ENCODE data around the gene ZNF600. TPM values are rescaled to one million over a fixed set of nuclear protein-coding genes. Genes with fewer than 3 reads are reported as not detected.
"Not testable (repeated sequence)": the region's sequence is repeated elsewhere in the genome, so short reads cannot be mapped to it uniquely, and the experiment has no call there.

The ZNF600 gene
- total RNA-seq, 1 donor from 2014 or later = 11.3 TPM

GRCh38 chr19:52785506-52785905, 1.1 kb downstream of the ZNF600 start:
- DNase-seq (ENCODE audit: low spot score) = no peak
- Mint-ChIP-seq H3K27me3 (ENCODE audit: low read depth) (no peaks in the 10 kb centered on the region), H3K27ac (peak overlapping the region; percentile 14), H3K4me3 (ENCODE audit: low read depth) (peak overlapping the region; percentile 85), H3K4me1 (ENCODE audit: low read depth) (peaks cover 22% of the 10 kb centered on the region), H3K36me3 (ENCODE audit: low read depth) (peaks cover 58% of the 10 kb centered on the region), H3K9me3 (peaks cover 56% of the 10 kb centered on the region)
- intact Hi-C loops (cut with micrococcal nuclease) = no loop called here

DNA sequence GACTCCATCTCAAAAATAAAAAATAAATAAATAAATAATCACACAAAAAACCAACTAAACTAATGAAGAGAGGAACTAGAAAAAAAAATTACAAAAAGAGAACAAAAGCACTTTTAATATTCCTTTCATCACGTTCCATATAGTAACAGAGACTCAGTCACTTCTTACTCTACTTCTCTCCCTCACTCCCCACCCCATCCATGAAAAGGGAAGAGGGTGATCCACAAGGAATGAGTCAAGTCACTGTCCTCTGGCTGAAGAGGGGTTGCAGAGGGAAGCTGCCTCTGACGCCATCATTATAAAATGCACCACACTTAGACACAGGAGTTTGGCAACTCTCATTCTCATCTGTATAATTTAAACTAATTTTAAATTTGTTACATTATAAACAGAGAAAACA, 3.7 kb downstream of the ZNF600 start:
- DNase-seq (ENCODE audit: low spot score); H3K4me3 Mint-ChIP-seq (ENCODE audit: low read depth); H3K27ac Mint-ChIP-seq; H3K27me3 Mint-ChIP-seq (ENCODE audit: low read depth); intact Hi-C loops (cut with micrococcal nuclease): not testable (repeated sequence)
- Mint-ChIP-seq H3K9me3 (peaks cover 54% of the 10 kb centered on the region), H3K36me3 (ENCODE audit: low read depth) (peaks cover 77% of the 10 kb centered on the region), H3K4me1 (ENCODE audit: low read depth) (peaks cover 37% of the 10 kb centered on the region)

DNA sequence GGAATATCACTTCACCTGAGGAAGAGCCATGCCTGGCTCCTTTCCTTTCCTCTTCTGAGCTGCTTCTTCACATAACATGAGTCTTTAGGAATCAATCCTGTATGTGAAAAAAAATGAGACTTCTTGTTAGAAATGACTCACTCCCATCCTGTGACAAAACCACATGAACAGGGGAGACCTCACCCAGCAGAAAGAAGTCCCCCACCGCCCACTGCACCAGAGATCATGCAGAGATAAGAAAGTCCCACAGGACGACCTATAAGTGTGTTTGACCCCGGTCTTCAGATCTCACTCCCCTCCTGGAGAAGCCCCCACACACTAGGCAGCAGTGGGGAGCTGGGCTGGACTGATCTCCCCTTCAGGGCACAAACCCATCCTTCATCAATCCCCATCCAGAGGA, 7.8 kb downstream of the ZNF600 start:
- Mint-ChIP-seq H3K4me1 (ENCODE audit: low read depth) (peaks cover 17% of the 10 kb centered on the region), H3K27me3 (ENCODE audit: low read depth) (no peaks in the 10 kb centered on the region), H3K9me3 (peaks cover 54% of the 10 kb centered on the region), H3K4me3 (ENCODE audit: low read depth) (no peak overlapping the region), H3K27ac (no peak overlapping the region), H3K36me3 (ENCODE audit: low read depth) (peaks cover 89% of the 10 kb centered on the region)
- intact Hi-C loops (cut with micrococcal nuclease) = no loop called here
- peak; percentile 9 for DNase-seq (ENCODE audit: low spot score)

- intact Hi-C loops (cut with micrococcal nuclease); DNase-seq (ENCODE audit: low spot score); H3K27ac Mint-ChIP-seq; H3K27me3 Mint-ChIP-seq (ENCODE audit: low read depth); H3K4me3 Mint-ChIP-seq (ENCODE audit: low read depth); H3K4me1 Mint-ChIP-seq (ENCODE audit: low read depth): not testable (repeated sequence)
- Mint-ChIP-seq H3K9me3 (peaks cover 68% of the 10 kb centered on the region), H3K36me3 (ENCODE audit: low read depth) (peaks cover 10% of the 10 kb centered on the region)
Observed at GRCh38 chr19:52756447-52756846, 30.1 kb downstream of the ZNF600 start.

DNA sequence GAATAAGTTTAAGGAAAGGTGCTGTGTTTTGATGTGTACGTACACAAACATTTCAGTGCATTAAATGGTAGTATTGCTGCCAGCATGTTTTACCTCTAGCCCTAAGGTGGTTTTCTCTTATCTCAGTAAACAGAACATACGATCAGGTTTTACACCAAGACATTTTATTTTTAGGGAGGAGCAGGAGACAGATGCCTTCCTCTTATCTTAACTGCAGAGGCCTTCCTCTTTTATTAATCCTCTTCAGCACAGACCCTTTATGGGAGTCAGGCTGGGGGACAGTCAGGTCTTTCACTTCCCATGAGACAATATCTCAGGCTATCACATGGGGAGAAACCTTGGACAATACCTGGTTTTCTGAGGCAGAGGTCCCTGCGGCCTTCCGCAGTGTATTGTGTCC, 36.8 kb downstream of the ZNF600 start:
- H3K9me3 Mint-ChIP-seq = peaks cover 61% of the 10 kb centered on the region
- no peaks in the 10 kb centered on the region for H3K27me3 Mint-ChIP-seq (ENCODE audit: low read depth)
- intact Hi-C loops (cut with micrococcal nuclease) = no loop called here
- peaks cover 1% of the 10 kb centered on the region for H3K4me1 Mint-ChIP-seq (ENCODE audit: low read depth)
- H3K36me3 Mint-ChIP-seq (ENCODE audit: low read depth) = no peaks in the 10 kb centered on the region
- DNase-seq (ENCODE audit: low spot score) = no peak
- no peak overlapping the region for H3K27ac Mint-ChIP-seq
- H3K4me3 Mint-ChIP-seq (ENCODE audit: low read depth) = no peak overlapping the region

DNA sequence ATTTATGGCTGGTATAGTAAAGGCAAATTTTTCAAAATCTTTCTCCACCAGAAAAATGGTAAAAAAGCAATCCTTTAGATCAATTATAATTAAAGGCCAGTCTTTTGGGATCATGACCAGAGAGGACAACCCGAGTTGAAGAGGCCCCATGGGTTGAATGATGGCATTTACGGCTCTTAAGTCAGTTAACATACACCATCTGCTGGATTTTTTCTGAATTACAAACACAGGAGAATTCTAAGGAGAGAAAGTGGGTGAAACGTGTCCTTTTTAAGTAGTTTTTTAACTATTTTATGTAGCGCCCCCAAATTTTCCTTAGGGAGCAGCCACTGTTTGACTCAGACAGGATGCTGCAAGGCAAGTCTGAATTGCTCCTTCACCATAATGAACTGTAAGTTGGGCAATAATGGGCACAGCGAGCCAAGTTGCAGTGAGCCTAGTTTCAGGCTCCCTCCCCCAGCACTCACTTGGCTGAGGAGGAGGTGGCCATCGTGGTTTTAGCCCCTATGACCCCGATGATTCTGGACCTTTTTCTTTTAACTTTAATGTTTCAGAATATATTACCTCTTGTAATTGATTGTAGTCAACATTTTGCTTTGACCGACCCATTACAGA, 38.1 kb downstream of the ZNF600 start:
- no peak overlapping the region for H3K27ac Mint-ChIP-seq
- H3K9me3 Mint-ChIP-seq = peaks cover 58% of the 10 kb centered on the region
- peaks cover 1% of the 10 kb centered on the region for H3K4me1 Mint-ChIP-seq (ENCODE audit: low read depth)
- intact Hi-C loops (cut with micrococcal nuclease) = no loop called here
- H3K27me3 Mint-ChIP-seq (ENCODE audit: low read depth) = no peaks in the 10 kb centered on the region
- no peak for DNase-seq (ENCODE audit: low spot score)
- H3K36me3 Mint-ChIP-seq (ENCODE audit: low read depth) = no peaks in the 10 kb centered on the region
- no peak overlapping the region for H3K4me3 Mint-ChIP-seq (ENCODE audit: low read depth)

- H3K36me3 Mint-ChIP-seq (ENCODE audit: low read depth); intact Hi-C loops (cut with micrococcal nuclease); H3K4me3 Mint-ChIP-seq (ENCODE audit: low read depth); H3K27ac Mint-ChIP-seq; H3K27me3 Mint-ChIP-seq (ENCODE audit: low read depth); DNase-seq (ENCODE audit: low spot score): not testable (repeated sequence)
- peaks cover 17% of the 10 kb centered on the region for H3K4me1 Mint-ChIP-seq (ENCODE audit: low read depth)
- H3K9me3 Mint-ChIP-seq = peaks cover 51% of the 10 kb centered on the region
Observed at GRCh38 chr19:52745919-52746318, 40.7 kb downstream of the ZNF600 start.

DNA sequence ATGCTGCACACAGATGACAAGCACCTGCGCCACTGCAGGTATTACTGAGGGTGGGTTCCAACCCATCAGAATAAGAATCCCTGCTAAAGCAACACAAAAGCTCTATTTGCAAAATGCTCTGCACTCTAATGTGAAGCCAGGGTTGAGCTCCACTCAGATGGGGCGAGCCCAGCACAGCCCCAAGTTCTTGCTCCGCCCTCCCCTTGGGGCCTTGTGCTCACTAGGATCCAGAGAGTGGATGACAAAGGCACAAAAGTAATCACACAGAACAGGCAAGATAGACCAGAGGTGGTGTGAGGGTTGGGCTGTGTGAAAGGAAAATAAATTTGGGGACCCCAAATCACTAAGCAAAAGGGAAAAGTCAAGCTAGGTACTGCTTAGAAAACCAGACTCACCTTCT, 43.5 kb downstream of the ZNF600 start:
- peaks cover 17% of the 10 kb centered on the region for H3K4me1 Mint-ChIP-seq (ENCODE audit: low read depth)
- no peak overlapping the region for H3K4me3 Mint-ChIP-seq (ENCODE audit: low read depth)
- intact Hi-C loops (cut with micrococcal nuclease) = no loop called here
- H3K27ac Mint-ChIP-seq = no peak overlapping the region
- peaks cover 53% of the 10 kb centered on the region for H3K9me3 Mint-ChIP-seq
- no peaks in the 10 kb centered on the region for H3K27me3 Mint-ChIP-seq (ENCODE audit: low read depth)
- DNase-seq (ENCODE audit: low spot score) = no peak
- peaks cover 3% of the 10 kb centered on the region for H3K36me3 Mint-ChIP-seq (ENCODE audit: low read depth)

DNA sequence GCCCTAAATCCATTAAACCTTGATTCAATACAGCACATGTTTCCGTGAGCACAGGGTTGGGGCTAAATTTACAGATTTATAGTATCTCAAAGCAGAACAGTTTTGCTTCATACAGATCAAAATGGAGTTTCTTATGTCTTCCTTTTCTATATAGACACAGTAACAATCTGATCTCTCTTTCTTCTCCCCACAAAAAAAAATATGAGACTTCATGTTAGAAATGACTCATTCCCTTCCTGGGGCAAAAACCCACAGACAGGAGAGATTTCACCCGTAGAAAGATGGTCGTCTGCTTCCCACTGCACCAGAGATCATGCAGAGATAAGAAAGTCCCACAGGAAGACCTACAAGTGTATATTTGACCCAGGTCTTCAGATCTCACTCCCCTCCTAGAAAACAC, 44.1 kb downstream of the ZNF600 start:
- H3K27me3 Mint-ChIP-seq (ENCODE audit: low read depth) = no peaks in the 10 kb centered on the region
- no peak for DNase-seq (ENCODE audit: low spot score)
- no peak overlapping the region for H3K27ac Mint-ChIP-seq
- H3K4me1 Mint-ChIP-seq (ENCODE audit: low read depth) = peaks cover 17% of the 10 kb centered on the region
- H3K4me3 Mint-ChIP-seq (ENCODE audit: low read depth) = no peak overlapping the region
- intact Hi-C loops (cut with micrococcal nuclease) = no loop called here
- peaks cover 49% of the 10 kb centered on the region for H3K9me3 Mint-ChIP-seq
- H3K36me3 Mint-ChIP-seq (ENCODE audit: low read depth) = peaks cover 3% of the 10 kb centered on the region

GRCh38 chr19:52741951-52742485, 44.6 kb downstream of the ZNF600 start:
- DNase-seq (ENCODE audit: low spot score) = no peak
- H3K4me3 Mint-ChIP-seq (ENCODE audit: low read depth) = no peak overlapping the region
- intact Hi-C loops (cut with micrococcal nuclease) = no loop called here
- peaks cover 3% of the 10 kb centered on the region for H3K36me3 Mint-ChIP-seq (ENCODE audit: low read depth)
- no peak overlapping the region for H3K27ac Mint-ChIP-seq
- peaks cover 44% of the 10 kb centered on the region for H3K9me3 Mint-ChIP-seq
- peaks cover 17% of the 10 kb centered on the region for H3K4me1 Mint-ChIP-seq (ENCODE audit: low read depth)
- H3K27me3 Mint-ChIP-seq (ENCODE audit: low read depth) = no peaks in the 10 kb centered on the region

- Mint-ChIP-seq H3K4me1 (ENCODE audit: low read depth) (peaks cover 17% of the 10 kb centered on the region), H3K9me3 (peaks cover 40% of the 10 kb centered on the region)
- DNase-seq (ENCODE audit: low spot score); H3K36me3 Mint-ChIP-seq (ENCODE audit: low read depth); H3K27me3 Mint-ChIP-seq (ENCODE audit: low read depth); H3K4me3 Mint-ChIP-seq (ENCODE audit: low read depth); intact Hi-C loops (cut with micrococcal nuclease); H3K27ac Mint-ChIP-seq: not testable (repeated sequence)
Observed at GRCh38 chr19:52741371-52741770, 45.2 kb downstream of the ZNF600 start.

GRCh38 chr19:52739576-52739975, 47.0 kb downstream of the ZNF600 start:
- Mint-ChIP-seq H3K36me3 (ENCODE audit: low read depth) (peaks cover 6% of the 10 kb centered on the region), H3K4me1 (ENCODE audit: low read depth) (peaks cover 22% of the 10 kb centered on the region), H3K9me3 (peaks cover 34% of the 10 kb centered on the region), H3K4me3 (ENCODE audit: low read depth) (no peak overlapping the region), H3K27me3 (ENCODE audit: low read depth) (no peaks in the 10 kb centered on the region), H3K27ac (no peak overlapping the region)
- intact Hi-C loops (cut with micrococcal nuclease) = loop anchor here (5.0 to 10.0 kb wide), 4 partner anchors 33 to 595 kb away; partner anchors contain the start of genes ZNF766, ZNF816 and ZNF845
- no peak for DNase-seq (ENCODE audit: low spot score)

GRCh38 chr19:52735734-52736133, 50.9 kb downstream of the ZNF600 start:
- peaks cover 19% of the 10 kb centered on the region for H3K4me1 Mint-ChIP-seq (ENCODE audit: low read depth)
- intact Hi-C loops (cut with micrococcal nuclease) = loop anchor here (1.0 to 10.0 kb wide), 8 partner anchors 37 to 599 kb away; partner anchors contain the start of genes ZNF600, ZNF766, ZNF816 and ZNF845
- peaks cover 20% of the 10 kb centered on the region for H3K9me3 Mint-ChIP-seq
- no peak for DNase-seq (ENCODE audit: low spot score)
- peak overlapping the region; percentile 81 for H3K27ac Mint-ChIP-seq
- H3K36me3 Mint-ChIP-seq (ENCODE audit: low read depth) = peaks cover 30% of the 10 kb centered on the region
- H3K27me3 Mint-ChIP-seq (ENCODE audit: low read depth) = no peaks in the 10 kb centered on the region
- H3K4me3 Mint-ChIP-seq (ENCODE audit: low read depth) = peak overlapping the region; percentile 55
